DND-41 (cell line): ENCODE results near the gene RND1.

ENCODE experiments used
- ATAC-seq: fragments of 200-7000 bp; cut with Tn5 transposase; 3 replicates; pipeline ENCODE4 v1.9.1; 2021; ENCODE audit warnings: low read depth; ENCODE audit not compliant: insufficient read depth
- DNase-seq: peaks from one replicate; pipeline ENCODE4 v3.0.0-alpha.2; 2020
- H2AFZ ChIP-seq: 2 replicates; pipeline ENCODE4 v1.6.0; 2012; ENCODE audit warnings: low read depth, low read length
- H3K27ac ChIP-seq: 2 replicates; pipeline ENCODE4 v1.5.1; 2012; ENCODE audit warnings: low read length, inconsistent platforms
- H3K27me3 ChIP-seq: fragments of 200-600 bp; sonication (generic); 2 replicates; pipeline ENCODE4 v1.6.0; 2012; ENCODE audit warnings: low read length, mild to moderate bottlenecking, inconsistent platforms; ENCODE audit not compliant: insufficient read depth, poor library complexity
- H3K36me3 ChIP-seq: 2 replicates; pipeline ENCODE4 v1.5.1; 2012; ENCODE audit warnings: low read length, inconsistent platforms; ENCODE audit not compliant: insufficient read depth
- H3K4me1 ChIP-seq: 2 replicates; pipeline ENCODE4 v1.5.1; 2012; ENCODE audit warnings: mild to moderate bottlenecking, low read length; ENCODE audit not compliant: insufficient read depth
- H3K4me2 ChIP-seq: 2 replicates; pipeline ENCODE4 v1.6.0; 2012; ENCODE audit warnings: mild to moderate bottlenecking, moderate library complexity, low read length, inconsistent platforms; ENCODE audit not compliant: insufficient read depth
- H3K4me3 ChIP-seq, 2 experiments: fragments of 200-600 bp in 1 of 2; shearing (Covaris generic) in 1 of 2; 2 replicates each; pipeline ENCODE4 v1.5.1; 2012 to 2016; ENCODE audit warnings: inconsistent platforms in 2 of 2, low read length in 2 of 2, mild to moderate bottlenecking in 2 of 2, low read depth in 1 of 2, moderate library complexity in 1 of 2
- H3K79me2 ChIP-seq: 2 replicates; pipeline ENCODE4 v1.6.0; 2012; ENCODE audit warnings: low read length, inconsistent platforms; ENCODE audit not compliant: insufficient read depth
- H3K9ac ChIP-seq: 2 replicates; pipeline ENCODE4 v1.6.0; 2012; ENCODE audit warnings: low read depth, mild to moderate bottlenecking, inconsistent platforms, low read length, moderate library complexity
- H3K9me3 ChIP-seq: 2 replicates; pipeline ENCODE4 v1.5.1; 2012; ENCODE audit warnings: low read length, moderate library complexity, mild to moderate bottlenecking, inconsistent platforms; ENCODE audit not compliant: insufficient read depth, severe bottlenecking
- H4K20me1 ChIP-seq: 2 replicates; pipeline ENCODE4 v1.6.0; 2012; ENCODE audit warnings: low read length; ENCODE audit not compliant: insufficient read depth
- CTCF ChIP-seq: IDR thresholded peaks from 2 replicates; pipeline ENCODE4 v1.5.1; 2012; ENCODE audit warnings: borderline replicate concordance, low read length, moderate library complexity, mild to moderate bottlenecking; ENCODE audit not compliant: poor library complexity, severe bottlenecking; ENCODE audit errors: extremely low read depth
- EZH2 ChIP-seq: IDR thresholded peaks from 3 replicates; pipeline ENCODE4 v1.6.1; 2012; ENCODE audit warnings: borderline replicate concordance, low read depth, mild to moderate bottlenecking, moderate library complexity, low read length, inconsistent platforms; ENCODE audit not compliant: severe bottlenecking

The RND1 gene

GRCh38 chr12:48810903-48811431, 54.7 kb downstream of the RND1 start:
- no peak overlapping the region for H2AFZ ChIP-seq
- no peaks in the 10 kb centered on the region for H3K36me3 ChIP-seq
- H3K79me2 ChIP-seq = peaks cover 4% of the 10 kb centered on the region; the same call in 1 of the 2 replicates
- no peak overlapping the region for H3K27ac ChIP-seq
- peaks cover 18% of the 10 kb centered on the region for H3K4me1 ChIP-seq
- no peaks in the 10 kb centered on the region for H3K9me3 ChIP-seq
- no peak for TF ChIP-seq EZH2
- no peak for TF ChIP-seq CTCF
- H3K27me3 ChIP-seq = no peaks in the 10 kb centered on the region
- H4K20me1 ChIP-seq = no peaks in the 10 kb centered on the region
- H3K4me2 ChIP-seq = no peak overlapping the region
- DNase-seq = no peak
- no peak for ATAC-seq
- no peak overlapping the region for H3K9ac ChIP-seq
- no peak overlapping the region for H3K4me3 ChIP-seq

- TF ChIP-seq CTCF (no peak), EZH2 (no peak)
- ATAC-seq = no peak
- Histone ChIP-seq H3K27ac (no peak overlapping the region), H2AFZ (no peak overlapping the region), H3K4me2 (no peak overlapping the region), H3K4me1 (peaks cover 2% of the 10 kb centered on the region; the same call in 1 of the 2 replicates), H3K4me3 (no peak overlapping the region), H3K27me3 (no peaks in the 10 kb centered on the region), H3K36me3 (no peaks in the 10 kb centered on the region), H3K79me2 (no peaks in the 10 kb centered on the region), H3K9me3 (no peaks in the 10 kb centered on the region), H4K20me1 (no peaks in the 10 kb centered on the region), H3K9ac (no peak overlapping the region)
- no peak for DNase-seq
Measured at GRCh38 chr12:48807981-48808380, 57.7 kb downstream of the RND1 start.
